Measurements from ENCODE around the gene CTAG1B. TPM values are rescaled to one million over a fixed set of nuclear protein-coding genes. Genes with fewer than 3 reads are reported as not detected.

CTAG1B gene
- total RNA-seq, 1 experiment from 2014 or later: not detected

- H3K9me2 ChIP-seq (ENCODE audit: insufficient read depth): no peaks in the 10 kb centered on the region
- intact Hi-C loops (cut with micrococcal nuclease): no loop called here
- no peak overlapping the region for H3K4me2 ChIP-seq (ENCODE audit: low read length)
- no peak for DNase-seq (ENCODE audit: low read depth, low spot score)
- no peaks in the 10 kb centered on the region for H3K36me3 ChIP-seq (ENCODE audit: control insufficient read depth in 1 of 2, insufficient read depth in 2 of 2, low read length in 2 of 2)
- H2AFZ ChIP-seq (ENCODE audit: low read depth, low read length, poor library complexity, severe bottlenecking): no peak overlapping the region
- no peaks in the 10 kb centered on the region for H3K27me3 ChIP-seq (ENCODE audit: insufficient read depth, low read length)
- H3K9ac ChIP-seq (ENCODE audit: low read length): no peak overlapping the region
- ChIA-PET RAD21 (ENCODE audit: low non-redundant PET in 1 of 2, low total read pairs in 2 of 2, uncharacterized antibody in 2 of 2, unreplicated experiment in 2 of 2) (no interaction called here), CTCF (no interaction called here), POLR2A (no interaction called here)
- H3K4me1 ChIP-seq (ENCODE audit: control insufficient read depth in 1 of 2, insufficient read depth in 2 of 2, low read length in 2 of 2): no peaks in the 10 kb centered on the region
- no peak for ATAC-seq
- H4K20me1 ChIP-seq (ENCODE audit: insufficient read depth): no peaks in the 10 kb centered on the region
- H3K27ac ChIP-seq (ENCODE audit: low read depth, low read length): no peak overlapping the region
- no peak overlapping the region for H3K4me3 ChIP-seq (replicated peaks in 1 of 2; ENCODE audit: low read depth in 1 of 2, low read length in 2 of 2)
- BruUV-seq (replicated peaks): no TSS peak
- TF ChIP-seq MAX (IDR thresholded peaks at IDR 0.05) (no peak), POLR2AphosphoS5 (IDR thresholded peaks at IDR 0.05; ENCODE audit: low read depth, low read length) (no peak), CBX3 (IDR thresholded peaks at IDR 0.05; ENCODE audit: low read depth) (no peak), SRF (IDR thresholded peaks at IDR 0.05; ENCODE audit: low read depth) (no peak), CEBPB (IDR thresholded peaks at IDR 0.05; ENCODE audit: low read depth) (no peak), ATF3 (IDR thresholded peaks at IDR 0.05) (no peak), SP1 (IDR thresholded peaks at IDR 0.05; ENCODE audit: low read depth) (no peak), EZH2 (IDR thresholded peaks at IDR 0.05) (no peak), FOSL1 (IDR thresholded peaks at IDR 0.05; ENCODE audit: low read depth) (no peak), ELF1 (IDR thresholded peaks at IDR 0.05; ENCODE audit: borderline replicate concordance, low read depth) (no peak), RAD21 (IDR thresholded peaks at IDR 0.05; ENCODE audit: low read depth) (no peak), TCF7L2 (IDR thresholded peaks at IDR 0.05; ENCODE audit: borderline replicate concordance, extremely low read depth, insufficient read depth, insufficient read length) (no peak)
- no peaks in the 10 kb centered on the region for H3K79me2 ChIP-seq (ENCODE audit: insufficient read depth, low read length)
- no peaks in the 10 kb centered on the region for H3K9me3 ChIP-seq (ENCODE audit: control insufficient read depth in 1 of 2, insufficient read depth in 1 of 2, low read depth in 1 of 2, low read length in 2 of 2)
These were observed 39.9 kb upstream of the CTAG1B start for GRCh38 chrX:154658957-154659356.

- intact Hi-C loops (cut with micrococcal nuclease): no loop called here
- TF ChIP-seq EGR1 (IDR thresholded peaks at IDR 0.05; ENCODE audit: low read depth) (no peak), YY1 (IDR thresholded peaks at IDR 0.05; ENCODE audit: extremely low read depth, insufficient replicate concordance, low read depth, low read length) (no peak), SRF (IDR thresholded peaks at IDR 0.05; ENCODE audit: low read depth) (no peak), JUND (IDR thresholded peaks at IDR 0.05) (no peak), ATF3 (IDR thresholded peaks at IDR 0.05) (no peak), SP1 (IDR thresholded peaks at IDR 0.05; ENCODE audit: low read depth) (no peak)
- Histone ChIP-seq H3K9me3 (ENCODE audit: control insufficient read depth in 1 of 2, insufficient read depth in 1 of 2, low read depth in 1 of 2, low read length in 2 of 2) (no peaks in the 10 kb centered on the region), H3K9ac (ENCODE audit: low read length) (no peak overlapping the region), H3K4me3 (replicated peaks in 1 of 2; ENCODE audit: low read depth in 1 of 2, low read length in 2 of 2) (no peak overlapping the region), H3K4me2 (ENCODE audit: low read length) (no peak overlapping the region), H3K27ac (ENCODE audit: low read depth, low read length) (no peak overlapping the region), H3K4me1 (ENCODE audit: control insufficient read depth in 1 of 2, insufficient read depth in 2 of 2, low read length in 2 of 2) (no peaks in the 10 kb centered on the region), H3K9me2 (ENCODE audit: insufficient read depth) (no peaks in the 10 kb centered on the region), H2AFZ (ENCODE audit: low read depth, low read length, poor library complexity, severe bottlenecking) (no peak overlapping the region), H3K27me3 (ENCODE audit: insufficient read depth, low read length) (no peaks in the 10 kb centered on the region), H3K79me2 (ENCODE audit: insufficient read depth, low read length) (no peaks in the 10 kb centered on the region), H4K20me1 (ENCODE audit: insufficient read depth) (no peaks in the 10 kb centered on the region), H3K36me3 (ENCODE audit: control insufficient read depth in 1 of 2, insufficient read depth in 2 of 2, low read length in 2 of 2) (no peaks in the 10 kb centered on the region)
- ATAC-seq: no peak
- BruUV-seq (replicated peaks): no TSS peak
- ChIA-PET RAD21 (ENCODE audit: low non-redundant PET in 1 of 2, low total read pairs in 2 of 2, uncharacterized antibody in 2 of 2, unreplicated experiment in 2 of 2) (no interaction called here), CTCF (no interaction called here), POLR2A (no interaction called here)
- DNase-seq (ENCODE audit: low read depth, low spot score): no peak
These were observed 39.1 kb upstream of the CTAG1B start for GRCh38 chrX:154658187-154658586.
